Psoas muscle (tissue), 8 donors: ENCODE results near the gene MOB3B. TPM values are rescaled to one million over a fixed set of nuclear protein-coding genes. Genes with fewer than 3 reads are reported as not detected.
A peak's percentile ranks its signal among the peaks of the same experiment; 100 is the strongest.

ENCODE experiments used
- ATAC-seq, 4 donors: fragments of 200-7000 bp; cut with Tn5 transposase; one replicate each; pipeline ENCODE4 v1.9.1; 2020; ENCODE audit warnings: moderate library complexity in 3 of 4, mild to moderate bottlenecking in 2 of 4
- DNase-seq, 2 donors: peaks; one replicate each; pipeline ENCODE4 v3.0.0-alpha.2; 2020
- H3K27ac ChIP-seq: fragments of 200-600 bp; one replicate; pipeline ENCODE4 v1.8.0; 2022
- H3K27me3 ChIP-seq, 3 donors: fragments of 200-600 bp in 1 of 3; one replicate each; pipeline versions ENCODE4 v1.6.1 to v1.8.0; 2013 to 2022; ENCODE audit warnings: low read length in 2 of 3, mild to moderate bottlenecking in 2 of 3, moderate library complexity in 1 of 3; ENCODE audit not compliant: insufficient read depth in 3 of 3
- H3K36me3 ChIP-seq, 2 donors: fragments of 200-600 bp in 1 of 2; one replicate each; pipeline versions ENCODE4 v1.6.1 to v1.8.0; 2013 to 2022; ENCODE audit warnings: low read depth in 1 of 2, mild to moderate bottlenecking in 1 of 2, moderate library complexity in 1 of 2; ENCODE audit not compliant: insufficient read depth in 1 of 2
- H3K4me1 ChIP-seq: fragments of 200-600 bp; one replicate; pipeline ENCODE4 v1.8.0; 2022
- H3K4me3 ChIP-seq: fragments of 200-600 bp; one replicate; pipeline ENCODE4 v1.8.0; 2022; ENCODE audit warnings: mild to moderate bottlenecking
- H3K9me3 ChIP-seq: fragments of 200-600 bp; one replicate; pipeline ENCODE4 v1.8.0; 2022
- CTCF ChIP-seq: fragments of 200-600 bp; IDR thresholded peaks from one replicate; pipeline ENCODE4 v1.8.0; 2022; ENCODE audit warnings: antibody characterized with exemption
- WGBS, 3 donors: extraction: QIAGEN DNeasy Blood & Tissue Kit; methylation state at CpG; one replicate each; pipeline versions ENCODE4 v1.1.6 to v1.1.7; 2013; 5-methylcytosine and 5-hydroxymethylcytosine counted together
- intact Hi-C, 2 donors: fragments of 100-400 bp; cut with DNase I; formaldehyde crosslinking; loops; one replicate each; pipeline versions ENCODE4 v1.11.0 to v1.14.2; 2022
- polyA plus RNA-seq, 3 donors: library from polyadenylated mRNA; stranded (reverse); fragments of 200-250 nt; gene quantifications; one replicate each; pipeline ENCODE4 v1.2.3, GENCODE V29; 2013
- total RNA-seq, 4 donors: library from RNA; stranded (reverse); fragmentation: NEBNext Ultra II Directional in 2 of 4; extraction: Animal tissue kit (Norgen Biotek cat#: 25700) in 2 of 4; gene quantifications; one replicate each; pipeline versions ENCODE4 v1.2.1 to v1.2.4, GENCODE V29; 2021 to 2023
- donor health status: healthy with polysubstance abuse.
- donor health status: DM: no; HTN: no; CAD: no; lungs with moderate emphysema.
- donor health status: Bipolar disorder and iron deficiency.
- donor health status: healthy.
- donor health status: DM: yes; HTN: yes; CAD: no.
- donor health status: DM: no; HTN: no; CAD: no.
- donor health status: DM: no; HTN: no; CAD: no.
- donor health status: DM: yes; HTN: yes; CAD: no.

The MOB3B gene
- total and polyA plus RNA-seq, 7 donors, result 0.57 to 4.5 (median 1.8) TPM

- Histone ChIP-seq H3K36me3 (no peaks in the 10 kb centered on the region), H3K27ac (no peak overlapping the region), H3K9me3 (no peaks in the 10 kb centered on the region), H3K4me3 (no peak overlapping the region), H3K27me3 (no peaks in the 10 kb centered on the region), H3K4me1 (peaks cover 44% of the 10 kb centered on the region)
- intact Hi-C loops, result no loop called here
- DNase-seq (peak in 1 of 2 donors; percentile 64), ATAC-seq (peak; percentile 18 to 71 (median 62))
- 28 to 37% (median 29%) methylated on average over 7 of the region's 7 CpGs for WGBS, 3 donors
- no peak for TF ChIP-seq CTCF
These were observed 7.4 kb upstream of the MOB3B start for GRCh38 chr9:27537027-27537435.

- intact Hi-C loops, result no loop called here
- H3K4me3 ChIP-seq, result no peak overlapping the region
- DNase-seq (no peak), ATAC-seq (no peak)
- no peaks in the 10 kb centered on the region for H3K27me3 ChIP-seq
- no peak overlapping the region for H3K27ac ChIP-seq
- 81 to 90% (median 83%) methylated on average over 3 of the region's 3 CpGs for WGBS, 3 donors
- no peaks in the 10 kb centered on the region for H3K9me3 ChIP-seq
- H3K36me3 ChIP-seq, result no peaks in the 10 kb centered on the region
- H3K4me1 ChIP-seq, result peaks cover 35% of the 10 kb centered on the region
- no peak for TF ChIP-seq CTCF
These were observed 6.6 kb upstream of the MOB3B start for GRCh38 chr9:27536168-27536567.

GRCh38 chr9:27535701-27536118 is 6.1 kb upstream of the MOB3B start:
- Histone ChIP-seq H3K4me1 (peaks cover 31% of the 10 kb centered on the region), H3K27me3 (no peaks in the 10 kb centered on the region), H3K4me3 (no peak overlapping the region), H3K9me3 (no peaks in the 10 kb centered on the region), H3K36me3 (no peaks in the 10 kb centered on the region), H3K27ac (no peak overlapping the region)
- 67 to 79% (median 73%) methylated on average over 3 of the region's 3 CpGs for WGBS, 3 donors
- intact Hi-C loops, result no loop called here
- no peak for ATAC-seq
- no peak for DNase-seq
- no peak for TF ChIP-seq CTCF

GRCh38 chr9:27534658-27535209 is 5.1 kb upstream of the MOB3B start:
- Histone ChIP-seq H3K4me1 (peaks cover 21% of the 10 kb centered on the region), H3K4me3 (no peak overlapping the region), H3K36me3 (no peaks in the 10 kb centered on the region), H3K27ac (no peak overlapping the region), H3K9me3 (no peaks in the 10 kb centered on the region), H3K27me3 (no peaks in the 10 kb centered on the region)
- ATAC-seq (no peak), DNase-seq (no peak)
- intact Hi-C loops, result no loop called here
- 83 to 87% (median 87%) methylated on average over 3 of the region's 3 CpGs for WGBS, 3 donors
- TF ChIP-seq CTCF, result no peak

GRCh38 chr9:27534131-27534530 is 4.5 kb upstream of the MOB3B start:
- Histone ChIP-seq H3K4me3 (no peak overlapping the region), H3K27ac (no peak overlapping the region), H3K9me3 (no peaks in the 10 kb centered on the region), H3K27me3 (no peaks in the 10 kb centered on the region), H3K36me3 (no peaks in the 10 kb centered on the region), H3K4me1 (peaks cover 15% of the 10 kb centered on the region)
- DNase-seq (no peak), ATAC-seq (no peak)
- WGBS, 3 donors, result 65 to 77% (median 67%) methylated on average over 4 of the region's 4 CpGs
- no peak for TF ChIP-seq CTCF
- intact Hi-C loops, result no loop called here
